ENCODE measurements around the gene MOK. TPM values are rescaled to one million over a fixed set of nuclear protein-coding genes. Genes with fewer than 3 reads are reported as not detected.

MOK gene
- total RNA-seq, 1 donor from 2014 or later = 14.2 TPM

DNA sequence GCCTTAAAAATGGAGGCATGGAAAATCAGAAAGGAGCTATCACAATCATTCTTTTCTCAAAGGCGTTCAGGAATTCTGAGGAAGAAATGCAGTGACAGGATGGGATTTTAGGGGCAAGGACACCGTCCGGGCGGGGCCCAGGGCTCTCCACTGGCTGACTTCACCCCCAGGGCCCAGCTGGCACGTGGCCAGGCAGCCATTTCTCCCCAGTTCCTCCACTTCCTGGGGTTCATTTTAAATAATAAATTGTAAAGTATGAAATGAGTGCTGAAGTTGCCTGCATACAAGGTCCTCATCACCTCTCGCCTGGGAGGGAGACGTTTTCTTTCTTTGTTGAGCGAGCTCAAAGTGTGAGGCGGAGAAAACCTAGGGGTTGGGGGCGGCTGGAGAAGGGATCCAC is 91.5 kb downstream of the MOK start:
- Histone ChIP-seq H3K36me3 (peaks cover 0 to 15% of the 10 kb centered on the region in 2 donors), H3K4me3 (no peak overlapping the region), H3K27me3 (no peaks in the 10 kb centered on the region), H3K9me3 (no peaks in the 10 kb centered on the region), H3K4me1 (peaks cover 11% of the 10 kb centered on the region), H3K27ac (no peak overlapping the region)
- intact Hi-C loops (cut with DNase I) = no loop called here
- no peak for DNase-seq (ENCODE audit: extremely low spot score in 2 of 2)
- TF ChIP-seq POLR2AphosphoS5 (IDR thresholded peaks at IDR 0.05; ENCODE audit: insufficient read depth in 1 of 2, low read depth in 1 of 2) = no peak
- no peak for TF ChIP-seq CTCF (IDR thresholded peaks at IDR 0.05)
- no peak for TF ChIP-seq POLR2A (IDR thresholded peaks at IDR 0.05)

DNA sequence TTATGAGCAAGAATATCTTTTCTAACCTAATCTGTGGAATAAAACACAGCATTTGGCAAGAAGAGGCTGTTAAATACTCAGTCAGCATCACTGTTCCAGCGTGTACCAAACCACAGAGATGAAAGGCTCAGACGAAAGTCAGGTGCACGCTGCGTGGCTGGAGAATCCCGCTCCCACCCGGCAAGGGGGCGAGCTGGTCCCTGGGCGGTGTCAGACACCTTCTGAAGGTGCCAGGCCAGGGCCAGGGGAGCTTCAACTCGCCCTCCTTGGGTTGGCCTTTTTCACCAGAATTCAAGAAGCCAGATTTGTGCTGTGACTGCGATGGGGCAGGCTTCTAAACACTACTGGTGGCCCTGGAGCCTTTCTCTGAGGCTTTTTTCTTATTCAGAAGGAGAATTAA is 92.1 kb downstream of the MOK start:
- H3K27ac ChIP-seq = no peak overlapping the region
- no peaks in the 10 kb centered on the region for H3K27me3 ChIP-seq
- no peak for TF ChIP-seq POLR2A (IDR thresholded peaks at IDR 0.05)
- no peak for TF ChIP-seq POLR2AphosphoS5 (IDR thresholded peaks at IDR 0.05; ENCODE audit: insufficient read depth in 1 of 2, low read depth in 1 of 2)
- no peak for TF ChIP-seq CTCF (IDR thresholded peaks at IDR 0.05)
- peaks cover 11% of the 10 kb centered on the region for H3K4me1 ChIP-seq
- peaks cover 0 to 16% of the 10 kb centered on the region in 2 donors for H3K36me3 ChIP-seq
- no peak for DNase-seq (ENCODE audit: extremely low spot score in 2 of 2)
- H3K9me3 ChIP-seq = no peaks in the 10 kb centered on the region
- H3K4me3 ChIP-seq = no peak overlapping the region
- intact Hi-C loops (cut with DNase I) = no loop called here

DNA sequence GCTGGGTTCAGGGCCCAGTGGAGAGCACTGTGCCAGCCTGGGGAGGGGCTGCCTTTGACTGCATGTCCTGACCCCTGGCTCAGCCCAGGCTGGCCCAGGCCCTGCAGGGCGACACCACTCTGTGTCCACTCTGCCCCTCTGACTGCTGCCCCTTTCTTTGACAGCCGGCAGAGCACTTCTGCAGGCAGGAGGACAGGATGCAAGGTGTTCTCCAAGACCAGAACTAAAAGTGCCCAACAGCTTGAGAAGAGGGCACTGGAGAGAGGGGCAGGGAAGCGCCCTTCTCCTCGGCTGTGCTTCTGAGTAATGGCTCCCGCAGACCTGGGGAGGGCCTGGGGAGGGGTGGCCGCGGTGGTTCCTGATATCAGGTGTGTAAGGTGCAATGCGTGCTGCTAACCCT is 92.6 kb downstream of the MOK start:
- Histone ChIP-seq H3K27me3 (no peaks in the 10 kb centered on the region), H3K9me3 (no peaks in the 10 kb centered on the region), H3K36me3 (peaks cover 0 to 16% of the 10 kb centered on the region in 2 donors), H3K27ac (no peak overlapping the region), H3K4me1 (peaks cover 11% of the 10 kb centered on the region), H3K4me3 (no peak overlapping the region)
- no peak for DNase-seq (ENCODE audit: extremely low spot score in 2 of 2)
- intact Hi-C loops (cut with DNase I) = no loop called here
- no peak for TF ChIP-seq POLR2A (IDR thresholded peaks at IDR 0.05)

DNA sequence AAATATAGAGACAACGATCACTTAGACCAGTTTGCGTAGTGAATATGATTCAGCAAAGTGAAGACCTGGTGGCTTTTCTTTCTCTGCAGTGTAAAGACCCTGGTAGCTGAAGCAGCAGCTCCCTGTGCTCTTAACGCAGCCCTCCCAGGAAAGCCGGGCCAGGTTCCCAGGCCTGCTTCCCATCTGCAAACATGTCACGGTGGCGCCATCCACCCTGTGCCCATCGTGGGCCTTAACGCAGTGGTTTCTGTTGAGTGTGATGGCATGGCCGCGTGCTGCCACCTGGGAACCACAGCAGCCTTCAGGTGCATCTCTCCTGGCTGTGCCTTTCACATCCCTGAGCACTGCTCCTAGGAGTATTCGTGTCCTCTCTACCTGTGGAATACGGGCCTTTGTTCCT is 93.7 kb downstream of the MOK start:
- intact Hi-C loops (cut with DNase I) = no loop called here
- peaks cover 0 to 16% of the 10 kb centered on the region in 2 donors for H3K36me3 ChIP-seq
- H3K4me1 ChIP-seq = peaks cover 11% of the 10 kb centered on the region
- TF ChIP-seq POLR2AphosphoS5 (IDR thresholded peaks at IDR 0.05; ENCODE audit: insufficient read depth in 1 of 2, low read depth in 1 of 2) (no peak), CTCF (IDR thresholded peaks at IDR 0.05) (no peak), POLR2A (IDR thresholded peaks at IDR 0.05) (no peak)
- H3K27ac ChIP-seq = no peak overlapping the region
- no peak for DNase-seq (ENCODE audit: extremely low spot score in 2 of 2)
- no peaks in the 10 kb centered on the region for H3K9me3 ChIP-seq
- no peak overlapping the region for H3K4me3 ChIP-seq
- no peaks in the 10 kb centered on the region for H3K27me3 ChIP-seq

DNA sequence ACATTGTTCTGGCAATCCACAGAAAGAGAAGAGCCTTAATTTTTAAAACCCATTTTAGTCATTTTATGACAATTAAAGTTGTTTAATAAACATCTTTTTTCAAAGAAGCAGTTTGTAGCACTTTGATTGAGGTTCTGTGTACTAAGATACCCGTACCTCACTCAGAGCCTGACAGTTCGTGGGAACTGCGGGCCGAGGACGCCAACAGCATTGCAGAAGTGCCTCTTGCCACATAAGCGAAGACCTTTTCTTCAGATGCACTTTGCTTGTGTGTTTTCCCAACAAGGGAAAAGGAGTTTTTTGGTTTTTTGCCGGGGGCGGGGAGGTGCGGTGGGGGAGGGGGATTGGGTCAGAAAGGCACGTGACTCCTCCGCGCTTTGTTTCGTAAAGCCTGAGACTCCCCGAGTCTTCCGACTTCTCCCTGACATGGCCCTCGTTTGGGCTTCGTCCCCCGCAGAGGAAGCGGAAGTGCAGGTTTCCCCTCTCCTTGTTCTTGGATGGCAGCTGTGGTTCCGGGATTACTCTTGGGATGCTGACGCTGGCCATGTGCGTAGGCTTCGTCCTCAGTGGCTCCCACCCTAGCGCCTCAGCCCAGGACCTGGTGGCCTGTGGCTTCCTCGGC is 94.4 kb downstream of the MOK start:
- peaks cover 0 to 16% of the 10 kb centered on the region in 2 donors for H3K36me3 ChIP-seq
- no peak for DNase-seq (ENCODE audit: extremely low spot score in 2 of 2)

More for the DNA sequence above, 94.4 kb downstream of the MOK start:
- TF ChIP-seq POLR2AphosphoS5 (IDR thresholded peaks at IDR 0.05; ENCODE audit: insufficient read depth in 1 of 2, low read depth in 1 of 2) (no peak), CTCF (IDR thresholded peaks at IDR 0.05) (no peak), POLR2A (IDR thresholded peaks at IDR 0.05) (no peak)
- intact Hi-C loops (cut with DNase I) = no loop called here
- Histone ChIP-seq H3K4me3 (no peak overlapping the region), H3K27me3 (no peaks in the 10 kb centered on the region), H3K9me3 (no peaks in the 10 kb centered on the region), H3K4me1 (peaks cover 9% of the 10 kb centered on the region), H3K27ac (no peak overlapping the region)

All from vagina (tissue), 2 donors.